HL-60/S4 treated with phorbol 12-myristate 13-acetate at 8.2 ng/mL for 4 days and 3 days (cell line): Measurements from ENCODE around the gene CPT2.
"Not testable (repeated sequence)": the region's sequence is repeated elsewhere in the genome, so short reads cannot be mapped to it uniquely, and the experiment has no call there.

ENCODE experiments used
- in situ Hi-C: fragments of 300-500 bp; cut with MboI; formaldehyde crosslinking; loops from 2 replicates; pipeline ENCODE4 v1.15.0; 2022; ENCODE audit warnings: low sequenced_read_pairs

The CPT2 gene

GRCh38 chr1:53180951-53181350 is 15.7 kb upstream of the CPT2 start:
- in situ Hi-C loops, result loop anchor here (25.0 kb wide), 1 partner anchor 269 kb away; the partner anchor contains the start of gene ECHDC2

GRCh38 chr1:53182111-53182593 is 14.5 kb upstream of the CPT2 start:
- in situ Hi-C loops, result loop anchor here (25.0 kb wide), 1 partner anchor 270 kb away; the partner anchor contains the start of gene ECHDC2

- in situ Hi-C loops, result loop anchor here (25.0 kb wide), 1 partner anchor 270 kb away; the partner anchor contains the start of gene ECHDC2
These were observed 13.9 kb upstream of the CPT2 start for GRCh38 chr1:53182716-53183094.

- in situ Hi-C loops, result loop anchor here (25.0 kb wide), 1 partner anchor 271 kb away; the partner anchor contains the start of gene ECHDC2
These were observed 13.3 kb upstream of the CPT2 start for GRCh38 chr1:53183095-53183990.

- in situ Hi-C loops, result loop anchor here (25.0 kb wide), 1 partner anchor 274 kb away; the partner anchor contains the start of gene ECHDC2
These were observed 10.7 kb upstream of the CPT2 start for GRCh38 chr1:53185955-53186297.

- in situ Hi-C loops, result loop anchor here (25.0 kb wide), 1 partner anchor 274 kb away; the partner anchor contains the start of gene ECHDC2
These were observed 10.1 kb upstream of the CPT2 start for GRCh38 chr1:53186533-53186932.

- in situ Hi-C loops, result loop anchor here (25.0 kb wide), 1 partner anchor 275 kb away; the partner anchor contains the start of gene ECHDC2
These were observed 9.2 kb upstream of the CPT2 start for GRCh38 chr1:53187401-53187800.

GRCh38 chr1:53188099-53188498 is 8.5 kb upstream of the CPT2 start:
- in situ Hi-C loops, result loop anchor here (25.0 kb wide), 1 partner anchor 276 kb away; the partner anchor contains the start of gene ECHDC2

GRCh38 chr1:53189061-53189460 is 7.6 kb upstream of the CPT2 start:
- in situ Hi-C loops, result loop anchor here (25.0 kb wide), 1 partner anchor 277 kb away; the partner anchor contains the start of gene ECHDC2

- in situ Hi-C loops, result loop anchor here (25.0 kb wide), 1 partner anchor 278 kb away; the partner anchor contains the start of gene ECHDC2
These were observed 6.4 kb upstream of the CPT2 start for GRCh38 chr1:53190210-53190611.

- in situ Hi-C loops, result loop anchor here (25.0 kb wide), 1 partner anchor 283 kb away; the partner anchor contains the start of gene ECHDC2
These were observed 1.2 kb upstream of the CPT2 start for GRCh38 chr1:53195246-53196016.

- in situ Hi-C loops, result loop anchor here (25.0 kb wide), 1 partner anchor 284 kb away; the partner anchor contains the start of gene ECHDC2
These were observed 573 bp upstream of the CPT2 start for GRCh38 chr1:53196017-53196484.

GRCh38 chr1:53197291-53198200 is 922 bp downstream of the CPT2 start:
- in situ Hi-C loops, result loop anchor here (25.0 kb wide), 1 partner anchor 285 kb away; the partner anchor contains the start of gene ECHDC2

- in situ Hi-C loops, result loop anchor here (25.0 kb wide), 1 partner anchor 286 kb away; the partner anchor contains the start of gene ECHDC2
These were observed 1.6 kb downstream of the CPT2 start for GRCh38 chr1:53198241-53198651.

GRCh38 chr1:53203466-53203865 is 6.8 kb downstream of the CPT2 start:
- in situ Hi-C loops, result no loop called here

- in situ Hi-C loops, result not testable (repeated sequence)
These were observed 8.9 kb downstream of the CPT2 start for GRCh38 chr1:53205496-53205895.

- in situ Hi-C loops, result not testable (repeated sequence)
These were observed 9.6 kb downstream of the CPT2 start for GRCh38 chr1:53206083-53206685.

GRCh38 chr1:53206735-53207379 is 10.2 kb downstream of the CPT2 start:
- in situ Hi-C loops, result no loop called here

GRCh38 chr1:53207726-53208125 is 11.1 kb downstream of the CPT2 start:
- in situ Hi-C loops, result no loop called here
